WTC11 (cell line): ENCODE results near the gene MEAF6. TPM values are rescaled to one million over a fixed set of nuclear protein-coding genes. Genes with fewer than 3 reads are reported as not detected.

ENCODE experiments used
- ATAC-seq: fragments of 200-7000 bp; cut with Tn5 transposase; 2 replicates; pipeline ENCODE4 v1.10.0; 2021; ENCODE audit warnings: mild to moderate bottlenecking, moderate library complexity
- CTCF ChIA-PET: fragments of 300-600 bp; sonication (Branson Sonifier 250); formaldehyde crosslinking; loops from one replicate; lab custom pipeline; 2021; ENCODE audit warnings: antibody characterized with exemption; lab: Charles Lee
- POLR2A ChIA-PET: fragments of 350-600 bp; sonication (Branson Sonifier 250); formaldehyde crosslinking; loops from one replicate; lab custom pipeline; 2021; ENCODE audit warnings: antibody characterized with exemption; lab: Charles Lee
- DNase-seq: peaks from one replicate; pipeline ENCODE4 v3.0.0; 2021; ENCODE audit warnings: low spot score
- H3K27ac Mint-ChIP-seq: 2 replicates; pipeline ENCODE4 v1.8.0; 2021; ENCODE audit warnings: mixed read lengths
- H3K27me3 Mint-ChIP-seq: 2 replicates; pipeline ENCODE4 v1.8.0; 2021; ENCODE audit warnings: low read depth, mild to moderate bottlenecking, moderate library complexity, mixed read lengths
- H3K36me3 Mint-ChIP-seq: 2 replicates; pipeline ENCODE4 v1.8.0; 2021; ENCODE audit warnings: mixed read lengths
- H3K4me1 Mint-ChIP-seq: 2 replicates; pipeline ENCODE4 v1.8.0; 2022; ENCODE audit warnings: mixed read lengths
- H3K4me3 Mint-ChIP-seq: 2 replicates; pipeline ENCODE4 v1.8.0; 2021; ENCODE audit warnings: mild to moderate bottlenecking, moderate library complexity, mixed read lengths
- H3K9me3 Mint-ChIP-seq: 2 replicates; pipeline ENCODE4 v1.8.0; 2021; ENCODE audit warnings: mixed read lengths
- CREM ChIP-seq: sonication (generic); formaldehyde crosslinking; IDR thresholded peaks from 2 replicates; pipeline ENCODE4 v1.8.1; 2022; ENCODE audit warnings: mild to moderate bottlenecking, missing genetic modification reagents, moderate library complexity
- ELF4 ChIP-seq: sonication (generic); formaldehyde crosslinking; IDR thresholded peaks from 2 replicates; pipeline ENCODE4 v1.8.1; 2022; ENCODE audit warnings: low read depth, mild to moderate bottlenecking, moderate library complexity, missing genetic modification reagents
- FOXK1 ChIP-seq: sonication (generic); formaldehyde crosslinking; IDR thresholded peaks from 2 replicates; pipeline ENCODE4 v1.8.0; 2022; ENCODE audit warnings: mild to moderate bottlenecking, moderate library complexity, missing genetic modification reagents
- IRF2 ChIP-seq: sonication (generic); formaldehyde crosslinking; IDR thresholded peaks from 2 replicates; pipeline ENCODE4 v1.8.0; 2022; ENCODE audit warnings: low read depth, missing genetic modification reagents, borderline replicate concordance
- JUN ChIP-seq: sonication (generic); formaldehyde crosslinking; IDR thresholded peaks from 2 replicates; pipeline ENCODE4 v1.8.0; 2023; ENCODE audit warnings: mild to moderate bottlenecking, missing genetic modification reagents
- MXD4 ChIP-seq: fragments of 250-450 bp; sonication (Bioruptor Pico); IDR thresholded peaks from 2 replicates; pipeline ENCODE4 v1.8.0; 2021; ENCODE audit warnings: mild to moderate bottlenecking, moderate library complexity, borderline replicate concordance
- NFE2L1 ChIP-seq: sonication (generic); formaldehyde crosslinking; IDR thresholded peaks from 2 replicates; pipeline ENCODE4 v1.8.1; 2023; ENCODE audit warnings: missing genetic modification reagents
- NFYB ChIP-seq: sonication (generic); formaldehyde crosslinking; conservative IDR thresholded peaks from 2 replicates; pipeline ENCODE4 v1.8.0; 2022; ENCODE audit warnings: low read depth, missing genetic modification reagents
- NR3C1 ChIP-seq: sonication (generic); formaldehyde crosslinking; conservative IDR thresholded peaks from 2 replicates; pipeline ENCODE4 v1.8.1; 2023; ENCODE audit warnings: low read depth, mild to moderate bottlenecking, missing genetic modification reagents
- RORB ChIP-seq: fragments of 250-450 bp; sonication (Bioruptor Pico); IDR thresholded peaks from 2 replicates; pipeline ENCODE4 v1.9.0; 2021; ENCODE audit warnings: mild to moderate bottlenecking
- TEAD1 ChIP-seq: sonication (generic); formaldehyde crosslinking; IDR thresholded peaks from 2 replicates; pipeline ENCODE4 v1.8.0; 2022; ENCODE audit warnings: mild to moderate bottlenecking, missing genetic modification reagents
- TEAD4 ChIP-seq: sonication (generic); formaldehyde crosslinking; IDR thresholded peaks from 2 replicates; pipeline ENCODE4 v1.8.0; 2022; ENCODE audit warnings: mild to moderate bottlenecking, missing genetic modification reagents
- ZNF138 ChIP-seq: sonication (generic); formaldehyde crosslinking; conservative IDR thresholded peaks from 2 replicates; pipeline ENCODE4 v1.8.1; 2022; ENCODE audit warnings: mild to moderate bottlenecking, moderate library complexity, missing genetic modification reagents
- ZNF219 ChIP-seq: sonication (generic); formaldehyde crosslinking; IDR thresholded peaks from 2 replicates; pipeline ENCODE4 v1.8.0; 2023; ENCODE audit warnings: missing genetic modification reagents, mild to moderate bottlenecking, borderline replicate concordance
- total RNA-seq: library from RNA; stranded (reverse); gene quantifications from 3 replicates; pipeline ENCODE4 v1.2.3, GENCODE V29; 2021
- TF ChIP-seq, protein P1 (sequence below): fragments of 250-450 bp; sonication (Bioruptor Pico); conservative IDR thresholded peaks from 2 replicates; pipeline ENCODE4 v1.9.0; 2021; ENCODE audit warnings: mild to moderate bottlenecking
- TF ChIP-seq, protein P2 (sequence below): sonication (generic); formaldehyde crosslinking; conservative IDR thresholded peaks from 2 replicates; pipeline ENCODE4 v1.8.1; 2022; ENCODE audit warnings: mild to moderate bottlenecking, missing genetic modification reagents
- TF ChIP-seq, protein P3 (sequence below): fragments of 250-450 bp; sonication (Bioruptor Pico); IDR thresholded peaks from 2 replicates; pipeline ENCODE4 v1.9.0; 2021; ENCODE audit warnings: mild to moderate bottlenecking
- TF ChIP-seq, protein P4 (sequence below): fragments of 200-600 bp; IDR thresholded peaks from 2 replicates; pipeline ENCODE4 v1.8.0; 2022; ENCODE audit warnings: antibody characterized with exemption
- TF ChIP-seq, protein P5 (sequence below): fragments of 250-450 bp; sonication (Bioruptor Pico); IDR thresholded peaks from 2 replicates; pipeline ENCODE4 v1.9.0; 2021; ENCODE audit warnings: mild to moderate bottlenecking, borderline replicate concordance

MEAF6 gene
- total RNA-seq, 1 experiment from 2014 or later: 37.4 TPM

DNA sequence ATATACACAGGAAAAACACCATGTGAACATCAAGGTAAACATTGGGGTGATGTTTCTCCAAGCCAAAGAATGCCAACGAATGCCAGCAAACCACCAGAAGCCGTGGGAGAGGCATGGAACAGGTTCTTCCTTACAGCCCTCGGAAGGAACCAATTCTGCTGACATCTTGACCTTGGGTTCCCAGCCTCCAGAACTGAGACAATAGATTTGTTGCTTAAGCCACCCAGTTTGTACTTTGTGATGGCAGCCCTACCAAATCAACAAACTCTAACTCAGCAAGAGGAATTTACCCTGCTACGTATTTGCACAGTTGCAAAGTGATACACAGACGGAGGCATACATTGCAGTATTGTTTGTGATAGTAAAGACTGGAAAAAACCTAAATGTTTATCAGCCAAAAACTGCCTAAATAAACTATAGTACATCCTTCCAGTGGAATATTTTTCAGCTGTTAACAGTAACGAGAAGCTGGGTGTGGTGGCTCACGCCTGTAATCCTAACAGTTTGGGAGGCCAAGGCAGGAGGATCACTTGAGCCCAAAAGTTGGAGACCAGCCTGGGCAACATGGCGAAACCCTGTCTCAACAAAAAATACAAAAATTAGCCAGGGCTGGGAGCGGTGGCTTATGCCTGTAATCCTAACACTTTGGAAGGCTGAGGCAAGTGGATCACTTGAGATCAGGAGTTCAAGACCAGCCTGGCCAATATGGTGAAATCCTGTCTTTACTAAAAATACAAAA is 52.7 kb downstream of the MEAF6 start:
- Mint-ChIP-seq H3K9me3 (no peaks in the 10 kb centered on the region), H3K36me3 (no peaks in the 10 kb centered on the region), H3K27ac (no peak overlapping the region), H3K4me3 (no peak overlapping the region), H3K4me1 (peaks cover 8% of the 10 kb centered on the region; the same call in 1 of the 2 replicates)
- DNase-seq: no peak
- ATAC-seq: no peak
- ChIA-PET POLR2A (interaction anchor here (1.4 kb wide), 1 partner anchor 9 kb away, joined by 3 read pairs; no protein-coding TSS in a partner anchor), CTCF (interaction anchor here (2.2 to 14.1 kb wide), 3 partner anchors 23 to 53 kb away, joined by 10 to 279 read pairs (median 26); partner anchors contain the start of gene MEAF6)
- TF ChIP-seq RORB (CRISPR knock-in tag): no peak
- TF ChIP-seq TEAD1 (CRISPR knock-in tag): no peak
- no peak for TF ChIP-seq CREM (CRISPR knock-in tag)
- no peak for TF ChIP-seq ZNF138 (CRISPR knock-in tag)
- TF ChIP-seq, all 79 proteins: peak for 0
- no peaks in the 10 kb centered on the region for H3K27me3 Mint-ChIP-seq

DNA sequence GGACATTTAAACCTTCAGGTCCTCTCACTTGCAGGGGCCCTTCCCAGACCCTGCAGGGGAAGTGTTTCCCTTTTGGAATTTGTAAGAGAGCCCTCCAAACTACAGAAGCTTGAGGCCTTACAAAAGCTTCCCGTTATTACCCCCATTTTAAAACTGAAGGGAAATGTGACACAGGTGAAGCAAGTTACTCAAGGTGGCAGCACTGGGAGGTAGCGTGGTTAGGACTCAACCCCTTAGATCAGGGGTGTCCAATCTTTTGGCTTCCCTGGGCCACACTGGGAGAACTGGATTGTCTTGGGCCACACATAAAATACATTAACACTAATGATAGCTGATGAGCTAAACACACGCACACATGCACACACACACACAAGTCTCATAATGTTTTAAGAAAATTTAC is 56.0 kb downstream of the MEAF6 start:
- H3K36me3 Mint-ChIP-seq: no peaks in the 10 kb centered on the region
- no peaks in the 10 kb centered on the region for H3K9me3 Mint-ChIP-seq
- DNase-seq: no peak
- POLR2A ChIA-PET: interaction anchor here (0.6 kb wide), 1 partner anchor 15 kb away, joined by 4 read pairs; the partner anchor contains the start of gene ZC3H12A
- no peaks in the 10 kb centered on the region for H3K27me3 Mint-ChIP-seq
- CTCF ChIA-PET: interaction anchor here (0.6 to 14.1 kb wide), 11 partner anchors 11 to 65 kb away, joined by 3 to 279 read pairs (median 6); partner anchors contain the start of genes MEAF6 and ZC3H12A
- TF ChIP-seq NFYB (CRISPR knock-in tag) (no peak), TEAD4 (no peak), MXD4 (CRISPR knock-in tag) (no peak), JUN (CRISPR knock-in tag) (no peak), ZNF138 (CRISPR knock-in tag) (no peak), NR3C1 (CRISPR knock-in tag) (no peak)
- TF ChIP-seq, protein P1, sequence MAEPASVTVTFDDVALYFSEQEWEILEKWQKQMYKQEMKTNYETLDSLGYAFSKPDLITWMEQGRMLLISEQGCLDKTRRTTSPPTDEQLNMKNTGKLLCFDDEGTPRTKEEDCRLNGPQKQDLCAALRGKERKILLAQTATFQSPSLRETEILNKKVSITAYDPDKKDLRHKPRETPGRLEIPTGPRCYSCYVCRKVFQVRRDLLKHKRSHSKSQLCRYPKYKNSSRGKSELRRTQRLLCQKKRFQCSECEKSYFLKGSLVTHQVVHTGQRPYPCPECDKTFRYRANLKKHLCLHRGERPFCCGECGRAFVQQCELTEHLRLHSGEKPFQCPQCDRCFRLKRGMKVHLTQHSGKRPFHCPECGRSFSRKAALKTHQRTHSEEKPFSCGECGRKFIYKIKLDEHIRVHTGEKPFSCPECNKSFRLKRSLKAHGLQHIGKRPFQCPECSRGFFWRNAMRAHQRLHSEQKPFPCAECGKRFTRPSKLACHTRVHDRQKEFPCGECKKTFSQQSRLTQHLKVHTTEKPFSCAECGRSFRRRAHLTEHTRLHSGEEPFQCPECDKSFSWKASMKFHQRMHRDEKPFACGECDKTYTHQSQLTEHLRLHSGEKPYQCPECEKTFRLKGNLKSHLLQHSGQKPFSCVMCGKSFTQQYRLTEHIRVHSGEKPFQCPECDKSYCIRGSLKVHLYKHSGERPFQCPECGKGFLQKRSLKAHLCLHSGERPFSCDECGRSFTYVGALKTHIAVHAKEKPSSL (CRISPR knock-in tag): no peak
- TF ChIP-seq, all 79 proteins: peak for 0
- ATAC-seq: peak; percentile 59
- Mint-ChIP-seq H3K4me1 (peaks cover 11% of the 10 kb centered on the region), H3K27ac (no peak overlapping the region), H3K4me3 (no peak overlapping the region)

DNA sequence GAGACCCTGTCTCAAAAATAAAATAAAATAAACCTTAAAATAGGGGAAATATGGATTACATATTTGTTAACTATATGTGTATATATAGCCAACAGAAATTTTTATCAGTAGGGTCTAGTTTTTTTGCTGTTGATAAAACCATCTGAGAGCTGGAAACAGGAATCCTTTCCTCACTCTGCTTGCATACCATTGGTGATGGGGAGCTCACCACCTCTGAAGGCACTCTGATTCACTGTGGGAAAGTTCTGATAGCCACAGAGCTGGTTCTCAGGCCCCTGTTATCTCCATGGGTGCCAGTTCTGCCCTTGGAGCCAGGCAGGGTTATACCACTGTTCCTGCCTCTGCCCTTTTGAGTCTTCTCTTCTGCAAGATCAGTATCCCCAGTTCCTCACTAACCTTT is 58.0 kb downstream of the MEAF6 start:
- DNase-seq: no peak
- no peaks in the 10 kb centered on the region for H3K9me3 Mint-ChIP-seq
- no peaks in the 10 kb centered on the region for H3K27me3 Mint-ChIP-seq
- H3K4me1 Mint-ChIP-seq: peaks cover 29% of the 10 kb centered on the region
- no peak overlapping the region for H3K27ac Mint-ChIP-seq
- ATAC-seq: no peak
- H3K36me3 Mint-ChIP-seq: no peaks in the 10 kb centered on the region
- H3K4me3 Mint-ChIP-seq: no peak overlapping the region
- CTCF ChIA-PET: interaction anchor here (1.1 to 14.1 kb wide), 3 partner anchors 19 to 58 kb away, joined by 4 to 279 read pairs (median 8); partner anchors contain the start of gene MEAF6
- POLR2A ChIA-PET: no interaction called here
- TF ChIP-seq NFE2L1 (CRISPR knock-in tag) (no peak), FOXK1 (CRISPR knock-in tag) (no peak), ELF4 (no peak), IRF2 (CRISPR knock-in tag) (no peak), ZNF219 (no peak)
- TF ChIP-seq, protein P2, sequence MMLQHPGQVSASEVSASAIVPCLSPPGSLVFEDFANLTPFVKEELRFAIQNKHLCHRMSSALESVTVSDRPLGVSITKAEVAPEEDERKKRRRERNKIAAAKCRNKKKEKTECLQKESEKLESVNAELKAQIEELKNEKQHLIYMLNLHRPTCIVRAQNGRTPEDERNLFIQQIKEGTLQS (CRISPR knock-in tag): no peak
- TF ChIP-seq, protein P3, sequence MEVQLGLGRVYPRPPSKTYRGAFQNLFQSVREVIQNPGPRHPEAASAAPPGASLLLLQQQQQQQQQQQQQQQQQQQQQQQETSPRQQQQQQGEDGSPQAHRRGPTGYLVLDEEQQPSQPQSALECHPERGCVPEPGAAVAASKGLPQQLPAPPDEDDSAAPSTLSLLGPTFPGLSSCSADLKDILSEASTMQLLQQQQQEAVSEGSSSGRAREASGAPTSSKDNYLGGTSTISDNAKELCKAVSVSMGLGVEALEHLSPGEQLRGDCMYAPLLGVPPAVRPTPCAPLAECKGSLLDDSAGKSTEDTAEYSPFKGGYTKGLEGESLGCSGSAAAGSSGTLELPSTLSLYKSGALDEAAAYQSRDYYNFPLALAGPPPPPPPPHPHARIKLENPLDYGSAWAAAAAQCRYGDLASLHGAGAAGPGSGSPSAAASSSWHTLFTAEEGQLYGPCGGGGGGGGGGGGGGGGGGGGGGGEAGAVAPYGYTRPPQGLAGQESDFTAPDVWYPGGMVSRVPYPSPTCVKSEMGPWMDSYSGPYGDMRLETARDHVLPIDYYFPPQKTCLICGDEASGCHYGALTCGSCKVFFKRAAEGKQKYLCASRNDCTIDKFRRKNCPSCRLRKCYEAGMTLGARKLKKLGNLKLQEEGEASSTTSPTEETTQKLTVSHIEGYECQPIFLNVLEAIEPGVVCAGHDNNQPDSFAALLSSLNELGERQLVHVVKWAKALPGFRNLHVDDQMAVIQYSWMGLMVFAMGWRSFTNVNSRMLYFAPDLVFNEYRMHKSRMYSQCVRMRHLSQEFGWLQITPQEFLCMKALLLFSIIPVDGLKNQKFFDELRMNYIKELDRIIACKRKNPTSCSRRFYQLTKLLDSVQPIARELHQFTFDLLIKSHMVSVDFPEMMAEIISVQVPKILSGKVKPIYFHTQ: no peak
- TF ChIP-seq, protein P4, sequence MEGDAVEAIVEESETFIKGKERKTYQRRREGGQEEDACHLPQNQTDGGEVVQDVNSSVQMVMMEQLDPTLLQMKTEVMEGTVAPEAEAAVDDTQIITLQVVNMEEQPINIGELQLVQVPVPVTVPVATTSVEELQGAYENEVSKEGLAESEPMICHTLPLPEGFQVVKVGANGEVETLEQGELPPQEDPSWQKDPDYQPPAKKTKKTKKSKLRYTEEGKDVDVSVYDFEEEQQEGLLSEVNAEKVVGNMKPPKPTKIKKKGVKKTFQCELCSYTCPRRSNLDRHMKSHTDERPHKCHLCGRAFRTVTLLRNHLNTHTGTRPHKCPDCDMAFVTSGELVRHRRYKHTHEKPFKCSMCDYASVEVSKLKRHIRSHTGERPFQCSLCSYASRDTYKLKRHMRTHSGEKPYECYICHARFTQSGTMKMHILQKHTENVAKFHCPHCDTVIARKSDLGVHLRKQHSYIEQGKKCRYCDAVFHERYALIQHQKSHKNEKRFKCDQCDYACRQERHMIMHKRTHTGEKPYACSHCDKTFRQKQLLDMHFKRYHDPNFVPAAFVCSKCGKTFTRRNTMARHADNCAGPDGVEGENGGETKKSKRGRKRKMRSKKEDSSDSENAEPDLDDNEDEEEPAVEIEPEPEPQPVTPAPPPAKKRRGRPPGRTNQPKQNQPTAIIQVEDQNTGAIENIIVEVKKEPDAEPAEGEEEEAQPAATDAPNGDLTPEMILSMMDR: no peak
- TF ChIP-seq, protein P5, sequence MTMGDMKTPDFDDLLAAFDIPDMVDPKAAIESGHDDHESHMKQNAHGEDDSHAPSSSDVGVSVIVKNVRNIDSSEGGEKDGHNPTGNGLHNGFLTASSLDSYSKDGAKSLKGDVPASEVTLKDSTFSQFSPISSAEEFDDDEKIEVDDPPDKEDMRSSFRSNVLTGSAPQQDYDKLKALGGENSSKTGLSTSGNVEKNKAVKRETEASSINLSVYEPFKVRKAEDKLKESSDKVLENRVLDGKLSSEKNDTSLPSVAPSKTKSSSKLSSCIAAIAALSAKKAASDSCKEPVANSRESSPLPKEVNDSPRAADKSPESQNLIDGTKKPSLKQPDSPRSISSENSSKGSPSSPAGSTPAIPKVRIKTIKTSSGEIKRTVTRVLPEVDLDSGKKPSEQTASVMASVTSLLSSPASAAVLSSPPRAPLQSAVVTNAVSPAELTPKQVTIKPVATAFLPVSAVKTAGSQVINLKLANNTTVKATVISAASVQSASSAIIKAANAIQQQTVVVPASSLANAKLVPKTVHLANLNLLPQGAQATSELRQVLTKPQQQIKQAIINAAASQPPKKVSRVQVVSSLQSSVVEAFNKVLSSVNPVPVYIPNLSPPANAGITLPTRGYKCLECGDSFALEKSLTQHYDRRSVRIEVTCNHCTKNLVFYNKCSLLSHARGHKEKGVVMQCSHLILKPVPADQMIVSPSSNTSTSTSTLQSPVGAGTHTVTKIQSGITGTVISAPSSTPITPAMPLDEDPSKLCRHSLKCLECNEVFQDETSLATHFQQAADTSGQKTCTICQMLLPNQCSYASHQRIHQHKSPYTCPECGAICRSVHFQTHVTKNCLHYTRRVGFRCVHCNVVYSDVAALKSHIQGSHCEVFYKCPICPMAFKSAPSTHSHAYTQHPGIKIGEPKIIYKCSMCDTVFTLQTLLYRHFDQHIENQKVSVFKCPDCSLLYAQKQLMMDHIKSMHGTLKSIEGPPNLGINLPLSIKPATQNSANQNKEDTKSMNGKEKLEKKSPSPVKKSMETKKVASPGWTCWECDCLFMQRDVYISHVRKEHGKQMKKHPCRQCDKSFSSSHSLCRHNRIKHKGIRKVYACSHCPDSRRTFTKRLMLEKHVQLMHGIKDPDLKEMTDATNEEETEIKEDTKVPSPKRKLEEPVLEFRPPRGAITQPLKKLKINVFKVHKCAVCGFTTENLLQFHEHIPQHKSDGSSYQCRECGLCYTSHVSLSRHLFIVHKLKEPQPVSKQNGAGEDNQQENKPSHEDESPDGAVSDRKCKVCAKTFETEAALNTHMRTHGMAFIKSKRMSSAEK: no peak
